Superior temporal gyrus (tissue), 1 donor: ENCODE results near the gene YIPF2.
"Not testable (repeated sequence)": the region's sequence is repeated elsewhere in the genome, so short reads cannot be mapped to it uniquely, and the experiment has no call there.

Source experiments
- DNase-seq: peaks from one replicate; pipeline ENCODE4 v3.0.0-alpha.2; 2016; ENCODE audit errors: extremely low spot score

Gene YIPF2

DNA sequence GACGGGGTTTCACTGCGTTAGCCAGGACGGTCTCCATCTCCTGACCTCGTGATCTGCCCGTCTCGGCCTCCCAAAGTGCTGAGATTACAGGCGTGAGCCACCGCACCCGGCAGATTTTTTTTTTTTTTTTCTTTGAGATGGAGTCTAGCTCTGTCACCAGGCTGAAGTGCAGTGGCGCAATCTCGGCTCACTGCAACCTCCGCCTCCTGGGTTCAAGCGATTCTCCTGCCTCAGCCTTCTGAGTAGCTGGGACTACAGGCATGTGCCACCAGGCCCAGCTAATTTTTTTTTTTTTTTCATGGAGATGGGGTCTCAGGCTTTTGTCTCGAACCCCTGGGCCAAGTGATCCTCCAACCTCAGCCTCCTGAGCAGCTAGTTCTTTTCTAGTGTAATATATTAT is 13.2 kb upstream of the YIPF2 start:
- not testable (repeated sequence) for DNase-seq

DNA sequence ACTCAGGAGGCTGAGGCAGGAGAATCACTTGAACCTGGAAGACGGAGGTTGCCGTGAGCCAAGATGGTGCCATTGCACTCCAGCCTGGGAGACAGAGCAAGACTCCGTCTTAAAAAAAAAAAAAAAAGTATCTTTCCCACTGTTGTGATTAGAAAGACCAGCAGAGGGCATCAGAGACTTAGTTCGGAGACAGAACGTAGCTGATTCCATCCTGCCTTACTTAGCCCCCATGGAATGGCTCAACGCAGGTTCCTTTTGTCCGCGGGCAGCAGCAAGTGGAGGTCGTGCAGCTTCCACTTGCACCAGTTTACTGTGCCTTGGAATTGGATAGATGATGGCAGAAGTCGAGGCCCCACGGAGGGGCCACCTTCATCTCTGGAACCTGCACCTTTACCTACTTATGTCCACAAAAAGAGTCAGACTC is 8.2 kb upstream of the YIPF2 start:
- peak; percentile 85 for DNase-seq

DNA sequence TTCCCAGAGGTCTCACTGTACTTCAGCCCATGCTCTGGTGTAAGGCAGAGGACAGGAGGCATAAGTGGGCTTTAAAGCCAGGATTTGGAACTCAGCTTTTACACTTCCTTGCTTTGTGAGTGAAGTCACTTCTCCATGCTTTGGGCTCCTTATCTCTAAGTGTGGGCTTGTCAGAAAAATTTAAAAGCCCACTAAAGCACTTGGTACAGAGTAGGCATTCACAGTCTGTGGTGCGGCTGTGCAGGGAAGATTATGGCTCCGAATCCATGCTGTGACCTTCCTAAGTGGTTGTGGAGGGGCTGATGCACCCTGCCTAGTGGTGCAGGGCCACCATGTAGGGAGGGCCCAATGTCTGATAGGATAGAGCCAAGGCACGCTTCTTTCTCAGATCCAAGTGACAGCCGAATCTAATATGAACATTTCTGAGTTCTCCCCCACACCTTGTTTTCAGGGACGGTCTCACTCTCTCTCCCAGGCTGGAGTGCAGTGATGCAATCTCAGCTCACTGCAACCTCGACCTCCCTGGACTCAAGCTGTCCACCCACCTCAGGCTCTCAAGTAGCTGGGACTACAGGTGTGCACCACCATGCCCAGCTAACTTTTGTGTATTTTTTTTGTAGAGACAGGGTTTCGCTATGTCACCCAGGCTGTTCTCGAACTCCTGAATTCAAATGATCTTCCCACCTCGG is 7.1 kb upstream of the YIPF2 start:
- no peak for DNase-seq

DNA sequence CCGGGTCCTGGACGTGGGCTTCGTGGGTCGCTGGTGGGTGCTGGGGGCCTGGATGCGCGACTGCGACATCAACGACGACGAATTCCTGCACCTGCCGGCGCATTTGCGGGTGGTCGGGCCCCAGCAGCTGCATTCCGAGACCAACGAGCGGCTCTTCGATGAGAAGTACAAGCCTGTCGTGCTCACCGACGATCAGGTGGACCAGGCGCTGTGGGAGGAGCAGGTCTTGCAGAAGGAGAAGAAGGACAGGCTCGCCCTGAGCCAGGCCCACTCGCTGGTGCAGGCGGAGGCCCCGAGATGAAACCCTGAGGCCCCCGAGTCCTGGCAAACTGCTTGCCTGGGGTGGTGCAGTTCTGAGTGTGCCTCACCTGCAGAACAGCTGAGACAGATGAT is 959 bp upstream of the YIPF2 start:
- DNase-seq, result no peak

DNA sequence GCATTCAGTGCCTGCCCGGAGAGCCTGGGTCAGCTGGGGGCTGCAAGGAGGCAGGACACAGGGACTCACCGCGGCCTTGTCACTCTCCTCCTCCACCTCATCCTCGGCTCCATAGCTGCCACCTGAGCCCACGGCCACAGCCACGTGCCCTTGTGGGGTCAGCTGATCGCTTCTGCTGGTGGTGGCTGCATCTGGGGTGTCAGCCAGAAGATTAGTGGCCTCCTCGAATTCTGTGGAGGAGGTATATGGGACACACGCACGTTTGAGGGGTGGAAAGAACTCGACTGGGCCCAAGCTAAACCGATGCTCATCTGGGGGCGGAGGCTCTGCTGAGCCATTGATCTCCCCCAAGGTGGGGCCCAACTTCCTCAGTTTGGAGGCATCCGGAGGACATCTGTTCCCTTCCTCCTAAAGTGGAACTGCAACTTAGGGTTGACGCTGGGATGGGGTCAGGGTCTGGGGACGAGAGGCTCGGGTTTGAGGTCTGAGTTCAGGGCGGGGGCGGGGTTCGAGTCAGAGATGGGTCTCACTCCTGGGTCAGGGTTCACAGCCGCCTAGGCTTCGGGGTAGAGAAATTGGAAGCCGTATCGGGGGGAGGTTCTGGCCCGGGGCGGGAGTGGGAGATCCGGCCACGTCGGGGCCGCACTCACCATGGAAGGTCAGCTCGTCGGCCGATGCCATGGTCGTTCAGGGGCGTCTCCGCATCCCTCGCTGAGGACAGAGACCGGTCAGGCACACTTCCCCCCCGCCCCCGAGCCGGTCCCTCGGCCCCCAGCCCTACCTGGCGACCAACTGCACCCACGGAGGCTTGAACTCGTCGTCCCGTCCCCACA is 493 bp downstream of the YIPF2 start:
- DNase-seq, result no peak

DNA sequence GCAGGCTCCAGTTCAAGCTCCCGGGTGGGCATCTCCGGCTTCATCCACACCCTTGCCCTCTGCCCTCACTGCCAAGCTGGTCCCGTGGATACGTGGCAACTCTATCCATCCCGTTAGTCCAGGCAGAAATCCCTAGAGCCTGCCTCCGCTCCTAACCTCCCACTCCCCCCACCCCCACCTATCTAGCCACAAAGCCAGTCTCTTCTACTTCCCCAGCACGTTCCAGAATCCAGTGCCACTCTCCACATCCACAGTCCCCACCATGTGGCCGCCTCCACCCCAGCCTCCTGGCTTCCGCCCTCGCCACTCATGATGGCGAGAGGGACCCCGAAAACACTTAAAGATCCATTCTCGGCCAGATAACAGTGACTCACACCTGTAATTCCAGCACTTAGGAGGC is 3.8 kb downstream of the YIPF2 start:
- DNase-seq, result no peak

DNA sequence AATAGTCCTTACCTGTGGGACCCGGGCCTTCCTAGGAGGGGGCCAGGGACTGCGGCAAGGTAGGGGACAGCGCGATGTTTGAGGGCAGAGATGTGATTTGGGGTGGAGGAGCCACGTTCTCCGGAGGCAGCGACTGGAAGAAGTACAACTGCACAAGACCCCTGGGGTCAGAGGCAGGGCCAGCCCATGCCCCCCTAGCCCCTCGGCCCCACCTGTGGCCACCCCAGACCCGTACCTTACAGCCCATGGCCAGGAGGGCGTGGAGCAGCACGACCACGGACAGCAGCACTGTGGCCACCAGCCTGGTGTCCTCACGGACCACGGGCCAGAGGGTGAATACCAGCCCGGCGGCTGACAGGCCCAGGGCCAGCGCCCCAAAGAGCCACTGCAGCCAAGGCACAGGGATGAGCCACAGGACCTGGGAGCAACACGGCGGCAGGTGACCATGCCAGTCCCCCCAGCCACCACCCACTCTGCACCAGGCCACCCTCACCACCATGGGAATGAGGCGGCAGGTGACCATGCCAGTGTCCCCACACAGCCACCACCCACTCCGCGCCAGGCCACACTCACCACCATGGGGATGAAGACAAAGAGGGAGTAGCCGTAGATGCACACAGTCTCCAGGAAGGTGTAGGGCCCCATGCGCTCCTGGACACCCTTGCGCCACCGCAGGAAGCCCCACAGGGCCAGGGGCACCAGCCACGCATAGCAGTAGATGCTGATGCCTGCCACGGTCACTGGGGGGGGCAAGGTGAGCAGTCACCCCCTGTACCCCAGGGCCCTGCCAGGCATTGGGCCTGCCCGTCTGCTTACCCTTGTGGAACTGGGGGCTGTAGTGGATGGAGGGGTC is 5.0 kb downstream of the YIPF2 start:
- no peak for DNase-seq

DNA sequence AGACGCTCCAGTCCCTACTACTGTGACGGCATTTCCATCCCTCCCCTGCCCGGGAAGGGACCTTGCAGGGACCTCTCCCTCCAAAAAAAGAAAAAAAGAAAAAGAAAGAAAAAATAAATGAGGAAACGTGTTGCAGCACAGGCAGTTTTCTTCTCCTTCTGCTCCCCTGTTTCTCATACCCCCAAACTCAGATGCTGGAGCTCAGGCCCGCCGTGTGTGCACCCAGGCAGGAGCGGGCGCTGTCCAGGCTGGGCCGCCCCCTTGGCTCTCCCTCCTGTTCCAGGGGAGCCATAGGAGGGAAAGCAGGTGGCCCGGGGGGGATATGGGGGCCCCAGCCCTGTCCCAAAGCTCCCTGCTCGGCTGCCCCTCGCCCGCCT is 5.8 kb downstream of the YIPF2 start:
- no peak for DNase-seq

DNA sequence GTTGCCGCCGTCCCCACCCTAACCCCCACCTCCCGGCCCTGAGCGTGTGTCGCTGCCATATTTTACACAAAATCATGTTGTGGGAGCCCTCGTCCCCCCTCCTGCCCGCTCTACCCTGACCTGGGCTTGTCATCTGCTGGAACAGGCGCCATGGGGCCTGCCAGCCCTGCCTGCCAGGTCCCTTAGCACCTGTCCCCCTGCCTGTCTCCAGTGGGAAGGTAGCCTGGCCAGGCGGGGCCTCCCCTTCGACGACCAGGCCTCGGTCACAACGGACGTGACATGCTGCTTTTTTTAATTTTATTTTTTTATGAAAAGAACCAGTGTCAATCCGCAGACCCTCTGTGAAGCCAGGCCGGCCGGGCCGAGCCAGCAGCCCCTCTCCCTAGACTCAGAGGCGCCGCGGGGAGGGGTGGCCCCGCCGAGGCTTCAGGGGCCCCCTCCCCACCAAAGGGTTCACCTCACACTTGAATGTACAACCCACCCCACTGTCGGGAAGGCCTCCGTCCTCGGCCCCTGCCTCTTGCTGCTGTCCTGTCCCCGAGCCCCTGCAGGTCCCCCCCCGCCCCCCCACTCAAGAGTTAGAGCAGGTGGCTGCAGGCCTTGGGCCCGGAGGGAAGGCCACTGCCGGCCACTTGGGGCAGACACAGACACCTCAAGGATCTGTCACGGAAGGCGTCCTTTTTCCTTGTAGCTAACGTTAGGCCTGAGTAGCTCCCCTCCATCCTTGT is 6.4 kb downstream of the YIPF2 start:
- no peak for DNase-seq

DNA sequence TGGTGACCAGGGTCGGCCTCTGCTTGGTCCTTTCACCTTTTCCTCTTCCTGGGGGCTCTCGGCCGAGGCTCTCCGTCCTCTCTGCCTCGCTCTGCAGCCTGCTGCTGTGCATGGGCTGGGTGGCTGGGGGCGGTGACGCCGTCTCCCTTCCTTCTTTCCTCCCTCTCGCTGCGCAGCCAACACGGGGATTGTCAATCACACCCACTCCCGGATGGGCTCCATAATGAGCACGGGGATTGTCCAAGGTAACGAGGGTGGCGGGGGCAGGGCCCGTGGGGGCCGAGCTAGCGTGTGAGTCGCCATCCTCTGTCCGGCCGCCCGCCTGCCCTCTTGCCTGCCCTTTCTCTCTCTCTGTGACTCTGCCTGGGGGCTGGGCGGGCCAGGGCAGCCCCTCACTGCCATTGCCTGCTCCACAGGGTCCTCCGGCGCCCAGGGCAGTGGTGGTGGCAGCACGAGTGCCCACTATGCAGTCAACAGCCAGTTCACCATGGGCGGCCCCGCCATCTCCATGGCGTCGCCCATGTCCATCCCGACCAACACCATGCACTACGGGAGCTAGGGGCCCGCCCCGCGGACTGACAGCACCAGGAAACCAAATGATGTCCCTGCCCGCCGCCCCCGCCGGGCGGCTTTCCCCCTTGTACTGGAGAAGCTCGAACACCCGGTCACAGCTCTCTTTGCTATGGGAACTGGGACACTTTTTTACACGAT is 7.1 kb downstream of the YIPF2 start:
- DNase-seq, result no peak

DNA sequence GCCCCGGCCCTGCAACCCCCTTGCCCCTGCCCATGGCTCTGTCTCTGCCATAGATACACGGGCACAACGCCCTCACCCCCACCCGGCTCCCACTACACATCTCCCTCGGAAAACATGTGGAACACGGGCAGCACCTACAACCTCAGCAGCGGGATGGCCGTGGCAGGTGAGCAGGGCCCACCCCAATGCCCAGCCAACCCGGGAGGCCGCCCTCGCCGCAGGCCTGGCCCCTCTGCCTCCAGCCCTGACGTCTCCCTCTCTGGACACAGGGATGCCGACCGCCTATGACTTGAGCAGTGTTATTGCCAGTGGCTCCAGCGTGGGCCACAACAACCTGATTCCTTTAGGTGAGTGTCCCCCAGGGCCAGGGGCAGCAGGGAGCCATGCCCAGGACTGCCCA is 7.7 kb downstream of the YIPF2 start:
- DNase-seq, result no peak

DNA sequence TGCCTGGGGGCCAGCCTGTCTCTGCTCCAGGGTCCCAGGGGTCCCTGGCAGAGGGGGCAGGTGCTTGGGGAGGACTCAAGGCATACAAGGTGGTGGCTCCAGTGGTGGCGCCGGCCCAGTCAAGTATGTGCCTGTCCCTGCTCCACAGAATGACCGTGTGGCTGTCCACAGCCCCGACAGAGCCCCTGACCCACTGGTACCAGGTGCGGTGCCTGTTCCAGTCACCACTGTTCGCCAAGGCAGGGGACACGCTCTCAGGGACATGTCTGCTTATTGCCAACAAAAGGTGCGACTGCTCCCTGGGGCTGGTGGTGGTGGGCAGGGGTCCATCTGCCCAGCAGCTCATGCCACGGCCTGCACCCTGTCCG is 8.2 kb downstream of the YIPF2 start:
- DNase-seq, result no peak

DNA sequence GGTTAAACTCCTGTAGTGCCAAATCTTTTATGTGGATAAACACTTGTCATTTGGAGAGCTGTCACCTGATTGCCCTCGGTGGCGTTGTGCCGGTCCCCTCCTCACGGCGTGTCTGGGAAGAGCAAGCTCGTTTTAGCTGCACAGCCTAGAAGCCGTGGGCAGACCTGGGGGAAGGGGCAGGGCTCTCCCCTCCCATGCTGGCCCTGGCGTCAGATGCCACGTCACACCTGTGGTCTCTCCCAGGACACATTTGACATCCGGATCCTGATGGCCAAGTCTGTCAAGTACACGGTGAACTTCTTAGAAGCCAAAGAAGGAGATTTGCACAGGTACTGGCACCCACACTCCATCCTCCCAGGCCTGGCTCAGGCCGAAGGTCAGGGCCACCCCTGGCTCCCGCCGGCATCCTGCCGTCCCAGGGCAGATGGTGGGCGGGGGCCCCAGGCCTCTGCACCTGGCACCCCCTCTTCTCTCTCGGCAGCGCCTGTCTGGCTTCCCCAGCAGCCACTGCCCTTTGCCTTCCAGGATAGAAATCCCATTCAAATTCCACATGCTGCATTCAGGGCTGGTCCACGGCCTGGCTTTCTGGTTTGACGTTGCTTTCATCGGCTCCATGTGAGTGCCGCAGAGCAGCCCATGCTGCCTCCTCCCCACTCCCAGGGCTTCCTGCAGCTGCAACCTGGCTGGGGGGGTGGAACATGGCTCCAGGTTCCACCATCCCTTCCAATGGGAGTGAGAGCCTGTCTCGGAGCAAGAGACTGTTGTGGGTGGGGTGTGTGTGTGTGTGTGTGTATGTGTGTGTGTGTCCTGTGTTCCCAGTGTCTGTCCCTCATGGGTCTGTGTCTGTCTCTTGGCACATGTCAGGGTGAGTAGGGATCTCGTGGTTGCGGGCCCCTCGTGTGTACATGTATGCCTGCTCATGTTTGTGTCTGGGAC is 8.8 kb downstream of the YIPF2 start:
- no peak for DNase-seq

DNA sequence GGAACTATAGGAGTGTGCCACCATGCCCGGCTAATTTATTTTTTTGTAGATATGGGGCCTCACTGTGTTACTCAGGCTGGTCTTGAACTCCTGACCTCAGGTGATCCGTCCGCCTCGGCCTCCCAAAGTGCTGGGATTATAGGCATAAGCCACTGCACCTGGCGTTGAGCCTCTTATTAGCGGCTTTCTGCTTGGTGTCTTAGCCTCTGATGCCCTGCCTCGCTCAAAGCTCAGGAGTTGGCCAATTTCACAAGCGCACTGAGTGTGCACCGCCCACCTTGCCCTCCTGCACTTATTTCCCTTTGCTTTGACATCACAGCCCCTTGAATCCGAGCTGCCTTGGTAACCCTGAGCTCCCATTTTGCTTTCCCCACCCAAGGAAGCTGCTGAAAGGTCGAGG is 10.1 kb downstream of the YIPF2 start:
- no peak for DNase-seq

DNA sequence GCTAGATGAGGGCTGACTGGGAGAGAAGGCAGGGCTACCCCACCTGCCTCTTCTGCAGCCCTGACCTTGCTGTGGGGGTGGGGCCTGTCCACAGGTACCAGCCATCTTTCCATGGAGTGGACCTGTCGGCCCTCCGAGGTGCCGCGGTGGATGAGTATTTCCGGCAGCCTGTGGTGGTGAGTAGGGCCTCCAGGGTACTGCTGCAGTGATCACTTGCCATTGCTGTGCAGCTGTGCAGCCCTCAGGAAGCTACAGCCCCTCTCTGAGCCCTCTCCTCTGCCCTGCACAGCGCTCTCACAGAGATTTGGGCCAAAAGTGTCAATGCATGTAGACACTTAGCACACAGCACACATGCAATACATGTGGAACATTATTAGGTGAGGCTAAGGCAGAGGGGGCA is 11.8 kb downstream of the YIPF2 start:
- DNase-seq, result no peak

DNA sequence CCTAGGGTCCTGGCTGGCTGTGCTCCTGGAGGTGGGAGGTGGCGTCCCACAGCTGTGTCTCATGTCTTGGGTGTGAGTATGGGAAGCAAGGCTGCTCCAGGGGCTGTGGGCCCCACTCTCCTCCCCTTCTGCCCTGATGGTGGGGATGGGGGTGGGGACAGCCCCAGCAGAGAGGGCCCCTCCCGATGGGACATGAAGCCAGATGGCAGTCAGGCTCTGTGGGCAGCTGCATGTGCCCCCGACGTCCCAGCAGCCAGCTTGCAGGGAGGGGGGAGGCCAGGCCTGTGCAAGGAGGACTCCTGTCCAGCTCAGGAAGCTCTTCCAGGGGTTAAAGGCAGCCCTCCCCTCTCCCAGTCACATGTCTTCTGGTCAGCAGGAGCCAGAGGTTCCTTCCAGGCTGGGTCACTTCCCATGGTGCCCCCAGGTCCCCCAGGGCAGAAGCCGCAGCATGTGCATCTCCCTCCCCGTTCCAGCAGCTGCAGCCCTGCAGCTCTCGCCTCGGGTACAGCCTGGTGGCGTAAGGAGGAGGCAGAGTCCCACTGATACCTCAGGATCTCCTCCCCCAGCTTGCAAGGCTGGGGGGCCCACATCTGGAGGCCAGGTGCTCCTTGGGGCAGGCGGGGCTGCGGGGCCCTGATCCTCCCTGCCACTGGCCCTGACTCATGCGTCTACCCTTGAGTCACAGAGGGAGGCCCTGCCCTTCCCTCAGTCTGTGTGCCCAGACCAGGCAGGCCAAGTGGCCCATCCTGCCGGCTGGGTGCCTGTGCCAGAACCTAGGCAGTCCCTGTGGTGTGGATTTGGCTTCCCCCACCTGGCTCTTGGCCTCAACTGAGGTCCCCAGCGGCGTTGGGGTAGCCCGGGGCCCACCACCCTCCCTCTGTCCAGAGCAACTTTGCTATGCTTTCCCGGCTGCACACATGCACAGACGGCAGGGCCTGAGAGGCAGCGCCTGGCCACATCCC is 13.0 kb downstream of the YIPF2 start:
- no peak for DNase-seq

DNA sequence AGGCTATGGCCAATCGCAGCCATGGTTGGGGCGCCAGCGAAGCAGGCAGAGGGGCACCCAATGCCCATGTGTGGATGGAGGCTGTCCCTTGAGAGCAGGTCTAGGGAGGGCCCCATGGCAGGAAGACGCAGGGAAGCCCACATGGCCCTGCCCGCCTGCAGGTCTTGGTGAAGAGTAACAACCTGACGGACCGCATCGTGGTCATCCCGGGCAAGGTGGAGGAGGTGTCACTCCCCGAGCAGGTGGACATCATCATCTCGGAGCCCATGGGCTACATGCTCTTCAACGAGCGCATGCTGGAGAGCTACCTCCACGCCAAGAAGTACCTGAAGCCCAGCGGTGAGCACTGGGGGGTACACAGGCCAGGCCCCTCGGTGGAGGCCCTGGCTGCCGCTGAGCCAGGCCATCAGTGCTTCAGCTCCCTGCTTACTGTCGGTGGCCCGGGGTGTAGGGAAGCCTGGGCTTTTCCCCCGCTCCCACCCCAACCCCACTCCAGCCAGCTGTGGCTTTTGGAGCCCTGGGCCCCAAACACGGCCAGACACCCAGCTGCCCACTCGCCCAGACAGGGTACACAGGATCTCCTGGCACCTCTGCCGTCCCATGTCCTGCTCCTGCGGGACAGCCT is 14.6 kb downstream of the YIPF2 start:
- no peak for DNase-seq

DNA sequence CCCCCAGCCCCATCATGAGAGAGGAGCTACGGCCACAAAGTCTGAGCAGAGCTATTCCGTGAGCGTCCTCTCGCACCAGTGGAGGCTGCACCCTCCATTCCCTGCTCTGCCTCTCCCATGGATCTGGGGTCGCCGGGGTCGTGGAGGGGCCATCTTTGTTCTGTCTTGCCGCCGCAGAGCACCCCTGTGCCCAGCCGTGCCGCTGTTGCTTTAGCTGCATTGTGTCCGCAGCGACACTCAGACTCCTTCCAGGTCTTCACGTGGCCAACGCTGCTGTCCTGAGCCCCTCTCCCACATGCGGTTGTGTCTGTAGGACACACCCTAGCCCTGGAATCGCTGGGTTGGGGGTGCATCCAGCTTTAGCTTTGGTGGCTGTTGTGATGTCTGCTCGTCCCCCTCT is 15.8 kb downstream of the YIPF2 start:
- no peak for DNase-seq
